ENCODE results near the gene SH3RF1.

Gene SH3RF1

GRCh38 chr4:169153481-169154087 lies 117.2 kb downstream of the SH3RF1 start:
- no peaks in the 10 kb centered on the region for H3K27me3 ChIP-seq (ENCODE audit: control insufficient read depth, insufficient read depth, low read length)
- H3K4me3 ChIP-seq (ENCODE audit: low read length) = no peak overlapping the region
- no peaks in the 10 kb centered on the region for H3K36me3 ChIP-seq (ENCODE audit: control insufficient read depth, insufficient read depth, low read length)
- H3K27ac ChIP-seq (ENCODE audit: low read depth, low read length) = no peak overlapping the region
- no peaks in the 10 kb centered on the region for H3K4me1 ChIP-seq (ENCODE audit: control insufficient read depth, insufficient read depth, low read length)
- no peak overlapping the region for H3K9ac ChIP-seq (ENCODE audit: low read length)

GRCh38 chr4:169152899-169153298 lies 117.9 kb downstream of the SH3RF1 start:
- Histone ChIP-seq H3K27me3 (ENCODE audit: control insufficient read depth, insufficient read depth, low read length) (no peaks in the 10 kb centered on the region), H3K27ac (ENCODE audit: low read depth, low read length) (no peak overlapping the region), H3K9ac (ENCODE audit: low read length) (no peak overlapping the region), H3K36me3 (ENCODE audit: control insufficient read depth, insufficient read depth, low read length) (no peaks in the 10 kb centered on the region), H3K4me1 (ENCODE audit: control insufficient read depth, insufficient read depth, low read length) (no peaks in the 10 kb centered on the region), H3K4me3 (ENCODE audit: low read length) (no peak overlapping the region)

- H3K4me3 ChIP-seq (ENCODE audit: low read length) = no peak overlapping the region
These were observed 118.7 kb downstream of the SH3RF1 start for GRCh38 chr4:169152098-169152497.

GRCh38 chr4:169151671-169152070 lies 119.1 kb downstream of the SH3RF1 start:
- Histone ChIP-seq H3K27ac (ENCODE audit: low read depth, low read length) (no peak overlapping the region), H3K27me3 (ENCODE audit: control insufficient read depth, insufficient read depth, low read length) (no peaks in the 10 kb centered on the region), H3K4me1 (ENCODE audit: control insufficient read depth, insufficient read depth, low read length) (no peaks in the 10 kb centered on the region), H3K4me3 (ENCODE audit: low read length) (no peak overlapping the region), H3K36me3 (ENCODE audit: control insufficient read depth, insufficient read depth, low read length) (no peaks in the 10 kb centered on the region), H3K9ac (ENCODE audit: low read length) (no peak overlapping the region)

More at GRCh38 chr4:169152098-169152497, 118.7 kb downstream of the SH3RF1 start:
- no peak overlapping the region for H3K27ac ChIP-seq (ENCODE audit: low read depth, low read length)
- no peaks in the 10 kb centered on the region for H3K36me3 ChIP-seq (ENCODE audit: control insufficient read depth, insufficient read depth, low read length)
- no peaks in the 10 kb centered on the region for H3K27me3 ChIP-seq (ENCODE audit: control insufficient read depth, insufficient read depth, low read length)
- no peak overlapping the region for H3K9ac ChIP-seq (ENCODE audit: low read length)
- H3K4me1 ChIP-seq (ENCODE audit: control insufficient read depth, insufficient read depth, low read length) = no peaks in the 10 kb centered on the region

- no peak overlapping the region for H3K4me3 ChIP-seq (ENCODE audit: low read length)
- no peak overlapping the region for H3K9ac ChIP-seq (ENCODE audit: low read length)
These were observed 120.0 kb downstream of the SH3RF1 start for GRCh38 chr4:169150806-169151205.

GRCh38 chr4:169148885-169149284 lies 121.9 kb downstream of the SH3RF1 start:
- Histone ChIP-seq H3K27me3 (ENCODE audit: control insufficient read depth, insufficient read depth, low read length) (no peaks in the 10 kb centered on the region), H3K9ac (ENCODE audit: low read length) (no peak overlapping the region), H3K36me3 (ENCODE audit: control insufficient read depth, insufficient read depth, low read length) (no peaks in the 10 kb centered on the region), H3K4me1 (ENCODE audit: control insufficient read depth, insufficient read depth, low read length) (no peaks in the 10 kb centered on the region), H3K27ac (ENCODE audit: low read depth, low read length) (no peak overlapping the region), H3K4me3 (ENCODE audit: low read length) (no peak overlapping the region)

More at GRCh38 chr4:169150806-169151205, 120.0 kb downstream of the SH3RF1 start:
- Histone ChIP-seq H3K36me3 (ENCODE audit: control insufficient read depth, insufficient read depth, low read length) (no peaks in the 10 kb centered on the region), H3K27me3 (ENCODE audit: control insufficient read depth, insufficient read depth, low read length) (no peaks in the 10 kb centered on the region), H3K4me1 (ENCODE audit: control insufficient read depth, insufficient read depth, low read length) (no peaks in the 10 kb centered on the region), H3K27ac (ENCODE audit: low read depth, low read length) (no peak overlapping the region)

GRCh38 chr4:169147191-169147590 lies 123.6 kb downstream of the SH3RF1 start:
- no peak overlapping the region for H3K4me3 ChIP-seq (ENCODE audit: low read length)
- no peaks in the 10 kb centered on the region for H3K4me1 ChIP-seq (ENCODE audit: control insufficient read depth, insufficient read depth, low read length)
- H3K9ac ChIP-seq (ENCODE audit: low read length) = no peak overlapping the region
- H3K27ac ChIP-seq (ENCODE audit: low read depth, low read length) = no peak overlapping the region
- no peaks in the 10 kb centered on the region for H3K27me3 ChIP-seq (ENCODE audit: control insufficient read depth, insufficient read depth, low read length)
- H3K36me3 ChIP-seq (ENCODE audit: control insufficient read depth, insufficient read depth, low read length) = no peaks in the 10 kb centered on the region

GRCh38 chr4:169144061-169144600 lies 126.6 kb downstream of the SH3RF1 start:
- Histone ChIP-seq H3K27ac (ENCODE audit: low read depth, low read length) (no peak overlapping the region), H3K9ac (ENCODE audit: low read length) (no peak overlapping the region), H3K27me3 (ENCODE audit: control insufficient read depth, insufficient read depth, low read length) (no peaks in the 10 kb centered on the region), H3K4me3 (ENCODE audit: low read length) (no peak overlapping the region), H3K4me1 (ENCODE audit: control insufficient read depth, insufficient read depth, low read length) (no peaks in the 10 kb centered on the region), H3K36me3 (ENCODE audit: control insufficient read depth, insufficient read depth, low read length) (no peaks in the 10 kb centered on the region)

GRCh38 chr4:169143335-169143734 lies 127.4 kb downstream of the SH3RF1 start:
- H3K27me3 ChIP-seq (ENCODE audit: control insufficient read depth, insufficient read depth, low read length) = no peaks in the 10 kb centered on the region
- no peak overlapping the region for H3K9ac ChIP-seq (ENCODE audit: low read length)
- no peak overlapping the region for H3K4me3 ChIP-seq (ENCODE audit: low read length)
- H3K4me1 ChIP-seq (ENCODE audit: control insufficient read depth, insufficient read depth, low read length) = no peaks in the 10 kb centered on the region
- H3K27ac ChIP-seq (ENCODE audit: low read depth, low read length) = no peak overlapping the region
- H3K36me3 ChIP-seq (ENCODE audit: control insufficient read depth, insufficient read depth, low read length) = no peaks in the 10 kb centered on the region

- Histone ChIP-seq H3K4me3 (ENCODE audit: low read length) (no peak overlapping the region), H3K36me3 (ENCODE audit: control insufficient read depth, insufficient read depth, low read length) (no peaks in the 10 kb centered on the region), H3K4me1 (ENCODE audit: control insufficient read depth, insufficient read depth, low read length) (no peaks in the 10 kb centered on the region), H3K9ac (ENCODE audit: low read length) (no peak overlapping the region), H3K27me3 (ENCODE audit: control insufficient read depth, insufficient read depth, low read length) (no peaks in the 10 kb centered on the region), H3K27ac (ENCODE audit: low read depth, low read length) (no peak overlapping the region)
These were observed 127.8 kb downstream of the SH3RF1 start for GRCh38 chr4:169142906-169143305.

- no peaks in the 10 kb centered on the region for H3K4me1 ChIP-seq (ENCODE audit: control insufficient read depth, insufficient read depth, low read length)
- H3K9ac ChIP-seq (ENCODE audit: low read length) = no peak overlapping the region
- H3K27ac ChIP-seq (ENCODE audit: low read depth, low read length) = no peak overlapping the region
- no peaks in the 10 kb centered on the region for H3K36me3 ChIP-seq (ENCODE audit: control insufficient read depth, insufficient read depth, low read length)
- H3K27me3 ChIP-seq (ENCODE audit: control insufficient read depth, insufficient read depth, low read length) = no peaks in the 10 kb centered on the region
- no peak overlapping the region for H3K4me3 ChIP-seq (ENCODE audit: low read length)
These were observed 128.4 kb downstream of the SH3RF1 start for GRCh38 chr4:169142391-169142790.

GRCh38 chr4:169139021-169139420 lies 131.7 kb downstream of the SH3RF1 start:
- no peak overlapping the region for H3K27ac ChIP-seq (ENCODE audit: low read depth, low read length)

GRCh38 chr4:169137558-169137920 lies 133.2 kb downstream of the SH3RF1 start:
- Histone ChIP-seq H3K4me3 (ENCODE audit: low read length) (no peak overlapping the region), H3K27ac (ENCODE audit: low read depth, low read length) (no peak overlapping the region)

More at GRCh38 chr4:169139021-169139420, 131.7 kb downstream of the SH3RF1 start:
- Histone ChIP-seq H3K4me1 (ENCODE audit: control insufficient read depth, insufficient read depth, low read length) (peaks cover 1% of the 10 kb centered on the region), H3K9ac (ENCODE audit: low read length) (no peak overlapping the region), H3K27me3 (ENCODE audit: control insufficient read depth, insufficient read depth, low read length) (no peaks in the 10 kb centered on the region), H3K4me3 (ENCODE audit: low read length) (no peak overlapping the region), H3K36me3 (ENCODE audit: control insufficient read depth, insufficient read depth, low read length) (no peaks in the 10 kb centered on the region)

More at GRCh38 chr4:169137558-169137920, 133.2 kb downstream of the SH3RF1 start:
- H3K9ac ChIP-seq (ENCODE audit: low read length) = no peak overlapping the region
- H3K27me3 ChIP-seq (ENCODE audit: control insufficient read depth, insufficient read depth, low read length) = no peaks in the 10 kb centered on the region
- H3K36me3 ChIP-seq (ENCODE audit: control insufficient read depth, insufficient read depth, low read length) = no peaks in the 10 kb centered on the region
- H3K4me1 ChIP-seq (ENCODE audit: control insufficient read depth, insufficient read depth, low read length) = peaks cover 4% of the 10 kb centered on the region

Data from rectal smooth muscle tissue (tissue), 1 donor.